Measurements from ENCODE around the gene TTC13.

TTC13 gene

GRCh38 chr1:230863449-230863848 lies 115.2 kb downstream of the TTC13 start:
- DNase-seq (ENCODE audit: insufficient read length, low spot score): no peak
- TF ChIP-seq CTCF (IDR thresholded peaks at IDR 0.05; ENCODE audit: insufficient read depth, missing control alignments): no peak

GRCh38 chr1:230861970-230862595 lies 116.6 kb downstream of the TTC13 start:
- FAIRE-seq: no peak
- TF ChIP-seq CTCF (IDR thresholded peaks at IDR 0.05; ENCODE audit: insufficient read depth, missing control alignments): no peak
- DNase-seq (ENCODE audit: insufficient read length, low spot score): no peak

More at GRCh38 chr1:230863449-230863848, 115.2 kb downstream of the TTC13 start:
- FAIRE-seq: no peak

GRCh38 chr1:230861489-230861888 lies 117.2 kb downstream of the TTC13 start:
- DNase-seq (ENCODE audit: insufficient read length, low spot score): no peak
- no peak for TF ChIP-seq CTCF (IDR thresholded peaks at IDR 0.05; ENCODE audit: insufficient read depth, missing control alignments)
- no peak for FAIRE-seq

- no peak for TF ChIP-seq CTCF (IDR thresholded peaks at IDR 0.05; ENCODE audit: insufficient read depth, missing control alignments)
- no peak for FAIRE-seq
- DNase-seq (ENCODE audit: insufficient read length, low spot score): no peak
These were observed 117.9 kb downstream of the TTC13 start for GRCh38 chr1:230860617-230861384.

DNA sequence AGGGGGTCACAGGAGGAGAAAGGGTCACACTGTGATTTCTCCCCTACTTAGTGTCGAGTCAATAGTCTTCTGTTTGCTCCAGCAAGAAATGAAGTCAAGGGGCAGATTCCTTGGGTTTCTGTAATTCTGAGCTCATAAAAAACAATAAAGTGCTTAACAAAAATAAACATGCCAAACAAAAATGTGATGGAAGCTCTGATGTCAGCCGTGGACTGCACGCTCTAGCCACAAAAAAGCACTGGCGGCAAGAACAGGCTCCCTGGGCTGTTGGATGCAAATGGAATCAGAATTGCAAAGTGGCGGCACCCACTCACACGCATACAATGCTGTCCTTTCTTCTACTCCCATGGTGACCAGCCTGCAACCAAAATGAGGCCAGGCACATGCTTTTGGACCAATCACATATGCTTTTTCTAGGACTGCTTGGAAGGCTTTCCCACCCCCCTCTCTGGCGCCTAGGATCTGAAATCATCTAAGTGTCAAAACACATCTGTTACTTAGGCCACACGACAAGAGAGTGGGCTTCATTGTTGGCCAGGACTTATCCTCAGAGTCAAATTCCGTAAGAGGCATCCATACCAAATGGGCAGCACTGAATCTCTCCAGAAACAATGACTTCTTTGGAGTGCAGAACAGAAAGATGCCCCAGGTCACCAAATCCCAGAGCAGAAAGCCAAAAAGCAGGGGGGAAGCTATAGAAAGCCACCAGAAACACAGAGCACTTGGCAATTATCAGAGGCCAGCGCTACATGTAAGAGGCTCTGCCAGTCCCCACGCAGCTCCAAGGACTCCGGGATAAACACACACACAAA lies 119.5 kb downstream of the TTC13 start:
- DNase-seq (ENCODE audit: insufficient read length, low spot score): no peak
- TF ChIP-seq CTCF (IDR thresholded peaks at IDR 0.05; ENCODE audit: insufficient read depth, missing control alignments): no peak
- no peak for FAIRE-seq

DNA sequence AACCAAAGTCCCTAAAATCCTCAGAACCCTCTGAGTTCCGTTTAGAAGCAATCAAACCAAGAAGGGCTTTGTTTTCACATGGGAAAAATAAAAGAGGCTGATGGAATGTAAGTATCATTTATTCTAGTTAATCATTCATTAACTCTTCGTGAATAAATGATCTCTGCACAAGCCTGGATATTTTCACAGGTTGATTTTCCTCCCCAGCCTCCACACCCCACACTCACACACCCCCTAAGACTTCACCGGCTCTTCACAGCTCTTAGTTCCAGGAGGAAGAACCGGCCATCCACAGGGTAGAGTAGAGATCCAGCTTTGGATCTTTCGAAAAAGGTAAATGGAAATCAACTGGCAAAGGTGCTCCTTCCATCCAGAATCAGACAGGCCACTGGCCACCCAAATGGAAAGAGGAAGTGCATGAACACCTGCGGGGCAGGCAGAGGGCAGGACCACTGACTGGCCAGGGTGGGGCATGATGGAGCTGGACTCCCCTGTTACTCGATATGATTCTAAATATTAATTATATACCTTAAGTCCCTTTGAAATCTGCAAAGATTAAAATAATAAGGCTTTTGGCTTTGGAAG lies 120.3 kb downstream of the TTC13 start:
- no peak for FAIRE-seq
- DNase-seq (ENCODE audit: insufficient read length, low spot score): no peak
- no peak for TF ChIP-seq CTCF (IDR thresholded peaks at IDR 0.05; ENCODE audit: insufficient read depth, missing control alignments)

Data from D721Med (cell line).